ENCODE measurements around the gene AGL. TPM values are rescaled to one million over a fixed set of nuclear protein-coding genes. Genes with fewer than 3 reads are reported as not detected.

The AGL gene
- 2.0 to 4.3 TPM (median 3.4 TPM) in 5 replicates for total RNA-seq (2022; extraction: Qiagen RNA extraction; ENCODE audit: low read depth)

GRCh38 chr1:99849744-99850458 lies at the start of gene AGL:
Gene AGL, plus strand, starts transcription at chr1:99850361. Its CDS starts 682 bp downstream, at chr1:99851043.

GRCh38 chr1:99969729-99970621 lies 119.8 kb downstream of the AGL start, which contains the start of gene SLC35A3:
Gene SLC35A3, plus strand, starts transcription at chr1:99969996. Its CDS starts 23,559 bp downstream, at chr1:99993555.

Other genes starting within 250 kb of the AGL start
- gene PALMD, start 204.2 kb upstream of the AGL start, total RNA-seq (2022; extraction: Qiagen RNA extraction; ENCODE audit: low read depth), result 0.11 to 1.1 TPM (median 0.40 TPM) in 5 replicates
- 1.1 to 2.2 TPM (median 1.6 TPM) in 5 replicates for gene FRRS1, start 83.7 kb upstream of the AGL start, total RNA-seq (2022; extraction: Qiagen RNA extraction; ENCODE audit: low read depth)
- 2.4 to 10.3 TPM (median 8.8 TPM) in 5 replicates for gene SLC35A3, start 119.6 kb downstream of the AGL start, total RNA-seq (2022; extraction: Qiagen RNA extraction; ENCODE audit: low read depth)

Data from A549 treated with ZK216348 at 1 μM for 4 hours (cell line).